ENCODE data around the gene ANKRD39. TPM values are rescaled to one million over a fixed set of nuclear protein-coding genes. Genes with fewer than 3 reads are reported as not detected.
A peak's percentile ranks its signal among the peaks of the same experiment; 100 is the strongest.
"Not testable (repeated sequence)": the region's sequence is repeated elsewhere in the genome, so short reads cannot be mapped to it uniquely, and the experiment has no call there.

ANKRD39 gene
- total RNA-seq, 2 donors from 2014 or later: 9.5 to 11.7 TPM

GRCh38 chr2:96863575-96864342 lies 5.9 kb upstream of the ANKRD39 start:
- no peak for ATAC-seq
- DNase-seq: no peak
- intact Hi-C loops (cut with DNase I, micrococcal nuclease): no loop called here

- ATAC-seq; intact Hi-C loops (cut with DNase I, micrococcal nuclease); DNase-seq: not testable (repeated sequence)
Measured at GRCh38 chr2:96863056-96863455, 5.2 kb upstream of the ANKRD39 start.

- DNase-seq (no peak), ATAC-seq (no peak)
- intact Hi-C loops (cut with DNase I, micrococcal nuclease): no loop called here
Measured at GRCh38 chr2:96861074-96861473, 3.3 kb upstream of the ANKRD39 start.

GRCh38 chr2:96860065-96861029 lies 2.5 kb upstream of the ANKRD39 start:
- no peak for ATAC-seq
- intact Hi-C loops (cut with DNase I, micrococcal nuclease): no loop called here
- no peak for DNase-seq

GRCh38 chr2:96859681-96860064 lies 1.9 kb upstream of the ANKRD39 start:
- intact Hi-C loops (cut with DNase I, micrococcal nuclease): loop anchor here in 1 of 2 donors (5.0 kb wide), 1 partner anchor 93 kb away; no protein-coding TSS in a partner anchor
- ATAC-seq: no peak
- DNase-seq: no peak

- DNase-seq (peak in 1 of 2 donors; percentile 49), ATAC-seq (no peak)
- intact Hi-C loops (cut with DNase I, micrococcal nuclease): loop anchor here in 1 of 2 donors (5.0 kb wide), 1 partner anchor 93 kb away; no protein-coding TSS in a partner anchor
Measured at GRCh38 chr2:96859099-96859649, 1.4 kb upstream of the ANKRD39 start.

- DNase-seq: peak in 1 of 2 donors; percentile 53
- ATAC-seq: peak; percentile 32
- intact Hi-C loops (cut with DNase I, micrococcal nuclease): loop anchor here in 1 of 2 donors (5.0 kb wide), 1 partner anchor 95 kb away; no protein-coding TSS in a partner anchor
Measured at GRCh38 chr2:96856776-96857666, 795 bp downstream of the ANKRD39 start.

- intact Hi-C loops (cut with DNase I, micrococcal nuclease): no loop called here
- DNase-seq (no peak), ATAC-seq (no peak)
Measured at GRCh38 chr2:96853321-96853720, 4.5 kb downstream of the ANKRD39 start.

- intact Hi-C loops (cut with DNase I, micrococcal nuclease): no loop called here
- DNase-seq (no peak), ATAC-seq (no peak)
Measured at GRCh38 chr2:96852667-96853066, 5.1 kb downstream of the ANKRD39 start.

GRCh38 chr2:96848264-96848663 lies 9.6 kb downstream of the ANKRD39 start:
- intact Hi-C loops (cut with DNase I, micrococcal nuclease): no loop called here
- no peak for DNase-seq
- no peak for ATAC-seq

GRCh38 chr2:96847586-96847985 lies 10.2 kb downstream of the ANKRD39 start:
- intact Hi-C loops (cut with DNase I, micrococcal nuclease): no loop called here
- DNase-seq (no peak), ATAC-seq (no peak)

GRCh38 chr2:96846825-96847224 lies 11.0 kb downstream of the ANKRD39 start:
- intact Hi-C loops (cut with DNase I, micrococcal nuclease): no loop called here
- no peak for ATAC-seq
- DNase-seq: no peak

GRCh38 chr2:96844405-96844808 lies 13.4 kb downstream of the ANKRD39 start:
- no peak for ATAC-seq
- intact Hi-C loops (cut with DNase I, micrococcal nuclease): no loop called here
- DNase-seq: no peak

GRCh38 chr2:96843538-96844268 lies 14.1 kb downstream of the ANKRD39 start, which contains the start of gene ANKRD23:
Gene ANKRD23, minus strand, starts transcription at chr2:96844021. Its CDS starts 29 bp downstream, at chr2:96843992.
- ATAC-seq: no peak
- intact Hi-C loops (cut with DNase I, micrococcal nuclease): no loop called here

GRCh38 chr2:96842600-96842999 lies 15.2 kb downstream of the ANKRD39 start:
- intact Hi-C loops (cut with DNase I, micrococcal nuclease): no loop called here
- ATAC-seq (no peak), DNase-seq (no peak)

More at GRCh38 chr2:96843538-96844268, 14.1 kb downstream of the ANKRD39 start, which contains the start of gene ANKRD23:
- DNase-seq: no peak

- no peak for DNase-seq
- intact Hi-C loops (cut with DNase I, micrococcal nuclease): no loop called here
- no peak for ATAC-seq
Measured at GRCh38 chr2:96841701-96842495, 15.9 kb downstream of the ANKRD39 start.

All from left colon (tissue), 2 donors.